ENCODE data around the gene THAP8. TPM values are rescaled to one million over a fixed set of nuclear protein-coding genes. Genes with fewer than 3 reads are reported as not detected.

Gene THAP8
- polyA plus RNA-seq, 1 experiment, result 3.9 TPM

GRCh38 chr19:35992907-35993765 is 60.9 kb downstream of the THAP8 start:
- no peak overlapping the region for H3K4me3 ChIP-seq (ENCODE audit: low read depth, low read length)
- ChIA-PET POLR2A (no interaction called here), CTCF (interaction anchor here (0.7 kb wide), 1 partner anchor 1181 kb away, joined by 7 read pairs; no protein-coding TSS in a partner anchor)
- peaks cover 9% of the 10 kb centered on the region for H3K27me3 ChIP-seq (ENCODE audit: control insufficient read depth, insufficient read depth, low read length)
- no peak for TF ChIP-seq CTCF (IDR thresholded peaks at IDR 0.05; ENCODE audit: low read depth, low read length)
- peaks cover 9% of the 10 kb centered on the region; the same call in 1 of the 2 replicates for H3K9me3 ChIP-seq (ENCODE audit: control insufficient read depth, insufficient read depth, low read length)
- no peak for DNase-seq (ENCODE audit: low read depth, low spot score)
- H3K27ac ChIP-seq (ENCODE audit: low read depth, low read length), result no peak overlapping the region

GRCh38 chr19:35991731-35992450 is 62.2 kb downstream of the THAP8 start:
- DNase-seq (ENCODE audit: low read depth, low spot score), result no peak
- TF ChIP-seq CTCF (IDR thresholded peaks at IDR 0.05; ENCODE audit: low read depth, low read length), result no peak
- POLR2A ChIA-PET, result interaction anchor here (1.0 kb wide), 1 partner anchor 62 kb away, joined by 7 read pairs; the partner anchor contains the start of gene THAP8
- no peak overlapping the region for H3K4me3 ChIP-seq (ENCODE audit: low read depth, low read length)
- H3K27ac ChIP-seq (ENCODE audit: low read depth, low read length), result no peak overlapping the region
- peaks cover 12% of the 10 kb centered on the region for H3K27me3 ChIP-seq (ENCODE audit: control insufficient read depth, insufficient read depth, low read length)
- peaks cover 9% of the 10 kb centered on the region; the same call in 1 of the 2 replicates for H3K9me3 ChIP-seq (ENCODE audit: control insufficient read depth, insufficient read depth, low read length)
- CTCF ChIA-PET, result interaction anchor here (0.7 kb wide), 2 partner anchors 67 to 1182 kb away, joined by 7 read pairs; no protein-coding TSS in a partner anchor

GRCh38 chr19:35990771-35991730 is 63.0 kb downstream of the THAP8 start:
- H3K4me3 ChIP-seq (ENCODE audit: low read depth, low read length), result no peak overlapping the region
- H3K9me3 ChIP-seq (ENCODE audit: control insufficient read depth, insufficient read depth, low read length), result peaks cover 9% of the 10 kb centered on the region; the same call in 1 of the 2 replicates
- no peak for DNase-seq (ENCODE audit: low read depth, low spot score)
- no peak overlapping the region for H3K27ac ChIP-seq (ENCODE audit: low read depth, low read length)
- H3K27me3 ChIP-seq (ENCODE audit: control insufficient read depth, insufficient read depth, low read length), result peaks cover 20% of the 10 kb centered on the region
- CTCF ChIA-PET, result interaction anchor here (0.7 to 0.9 kb wide), 2 partner anchors 9 to 68 kb away, joined by 3 to 7 read pairs; no protein-coding TSS in a partner anchor
- TF ChIP-seq CTCF (IDR thresholded peaks at IDR 0.05; ENCODE audit: low read depth, low read length), result no peak
- POLR2A ChIA-PET, result interaction anchor here (1.0 kb wide), 1 partner anchor 63 kb away, joined by 7 read pairs; the partner anchor contains the start of gene THAP8

GRCh38 chr19:35990156-35990555 is 63.9 kb downstream of the THAP8 start:
- no peak overlapping the region for H3K4me3 ChIP-seq (ENCODE audit: low read depth, low read length)
- peaks cover 9% of the 10 kb centered on the region; the same call in 1 of the 2 replicates for H3K9me3 ChIP-seq (ENCODE audit: control insufficient read depth, insufficient read depth, low read length)
- DNase-seq (ENCODE audit: low read depth, low spot score), result no peak
- H3K27ac ChIP-seq (ENCODE audit: low read depth, low read length), result no peak overlapping the region
- TF ChIP-seq CTCF (IDR thresholded peaks at IDR 0.05; ENCODE audit: low read depth, low read length), result no peak
- ChIA-PET CTCF (no interaction called here), POLR2A (no interaction called here)
- peaks cover 20% of the 10 kb centered on the region for H3K27me3 ChIP-seq (ENCODE audit: control insufficient read depth, insufficient read depth, low read length)
